Psoas muscle (tissue), 8 donors: ENCODE results near the gene PDE9A. TPM values are rescaled to one million over a fixed set of nuclear protein-coding genes. Genes with fewer than 3 reads are reported as not detected.

Experiments
- ATAC-seq, 4 donors: fragments of 200-7000 bp; cut with Tn5 transposase; one replicate each; pipeline ENCODE4 v1.9.1; 2020; ENCODE audit warnings: moderate library complexity in 3 of 4, mild to moderate bottlenecking in 2 of 4
- DNase-seq, 2 donors: peaks; one replicate each; pipeline ENCODE4 v3.0.0-alpha.2; 2020
- H3K27ac ChIP-seq: fragments of 200-600 bp; one replicate; pipeline ENCODE4 v1.8.0; 2022
- H3K27me3 ChIP-seq, 3 donors: fragments of 200-600 bp in 1 of 3; one replicate each; pipeline versions ENCODE4 v1.6.1 to v1.8.0; 2013 to 2022; ENCODE audit warnings: low read length in 2 of 3, mild to moderate bottlenecking in 2 of 3, moderate library complexity in 1 of 3; ENCODE audit not compliant: insufficient read depth in 3 of 3
- H3K36me3 ChIP-seq, 2 donors: fragments of 200-600 bp in 1 of 2; one replicate each; pipeline versions ENCODE4 v1.6.1 to v1.8.0; 2013 to 2022; ENCODE audit warnings: low read depth in 1 of 2, mild to moderate bottlenecking in 1 of 2, moderate library complexity in 1 of 2; ENCODE audit not compliant: insufficient read depth in 1 of 2
- H3K4me1 ChIP-seq: fragments of 200-600 bp; one replicate; pipeline ENCODE4 v1.8.0; 2022
- H3K4me3 ChIP-seq: fragments of 200-600 bp; one replicate; pipeline ENCODE4 v1.8.0; 2022; ENCODE audit warnings: mild to moderate bottlenecking
- H3K9me3 ChIP-seq: fragments of 200-600 bp; one replicate; pipeline ENCODE4 v1.8.0; 2022
- CTCF ChIP-seq: fragments of 200-600 bp; IDR thresholded peaks from one replicate; pipeline ENCODE4 v1.8.0; 2022; ENCODE audit warnings: antibody characterized with exemption
- WGBS, 3 donors: extraction: QIAGEN DNeasy Blood & Tissue Kit; methylation state at CpG; one replicate each; pipeline versions ENCODE4 v1.1.6 to v1.1.7; 2013; 5-methylcytosine and 5-hydroxymethylcytosine counted together
- intact Hi-C, 2 donors: fragments of 100-400 bp; cut with DNase I; formaldehyde crosslinking; loops; one replicate each; pipeline versions ENCODE4 v1.11.0 to v1.14.2; 2022
- polyA plus RNA-seq, 3 donors: library from polyadenylated mRNA; stranded (reverse); fragments of 200-250 nt; gene quantifications; one replicate each; pipeline ENCODE4 v1.2.3, GENCODE V29; 2013
- total RNA-seq, 4 donors: library from RNA; stranded (reverse); fragmentation: NEBNext Ultra II Directional in 2 of 4; extraction: Animal tissue kit (Norgen Biotek cat#: 25700) in 2 of 4; gene quantifications; one replicate each; pipeline versions ENCODE4 v1.2.1 to v1.2.4, GENCODE V29; 2021 to 2023
- donor health status: healthy with polysubstance abuse.
- donor health status: DM: no; HTN: no; CAD: no; lungs with moderate emphysema.
- donor health status: Bipolar disorder and iron deficiency.
- donor health status: healthy.
- donor health status: DM: yes; HTN: yes; CAD: no.
- donor health status: DM: no; HTN: no; CAD: no.
- donor health status: DM: no; HTN: no; CAD: no.
- donor health status: DM: yes; HTN: yes; CAD: no.

The PDE9A gene
- total and polyA plus RNA-seq, 7 donors, result 1.2 to 4.3 (median 1.8) TPM

GRCh38 chr21:42733874-42734273 lies 80.5 kb downstream of the PDE9A start:
- Histone ChIP-seq H3K4me1 (peaks cover 6% of the 10 kb centered on the region), H3K4me3 (no peak overlapping the region), H3K27ac (no peak overlapping the region), H3K36me3 (no peaks in the 10 kb centered on the region), H3K27me3 (peaks cover 0 to 8% (median 0%) of the 10 kb centered on the region in 3 donors), H3K9me3 (no peaks in the 10 kb centered on the region)
- no peak for ATAC-seq
- DNase-seq, result no peak
- no peak for TF ChIP-seq CTCF
- 87 to 97% (median 95%) methylated on average over 7 of the region's 7 CpGs for WGBS, 3 donors
- intact Hi-C loops, result no loop called here

- no peaks in the 10 kb centered on the region for H3K9me3 ChIP-seq
- TF ChIP-seq CTCF, result no peak
- DNase-seq (no peak), ATAC-seq (no peak)
- intact Hi-C loops, result no loop called here
- H3K27ac ChIP-seq, result no peak overlapping the region
- H3K36me3 ChIP-seq, result no peaks in the 10 kb centered on the region
- peaks cover 8% of the 10 kb centered on the region for H3K4me1 ChIP-seq
- no peak overlapping the region for H3K4me3 ChIP-seq
- WGBS, 3 donors, result 72 to 85% (median 76%) methylated on average over 7 of the region's 7 CpGs
- peaks cover 0 to 10% (median 0%) of the 10 kb centered on the region in 3 donors for H3K27me3 ChIP-seq
Measured at GRCh38 chr21:42734323-42734971, 81.0 kb downstream of the PDE9A start.

- intact Hi-C loops, result no loop called here
- WGBS, 3 donors, result 81 to 98% (median 94%) methylated on average over 8 of the region's 8 CpGs
Measured at GRCh38 chr21:42735061-42735460, 81.6 kb downstream of the PDE9A start.

GRCh38 chr21:42735944-42736343 lies 82.5 kb downstream of the PDE9A start:
- intact Hi-C loops, result no loop called here
- H3K36me3 ChIP-seq, result no peaks in the 10 kb centered on the region
- peaks cover 0 to 13% (median 0%) of the 10 kb centered on the region in 3 donors for H3K27me3 ChIP-seq
- peaks cover 8% of the 10 kb centered on the region for H3K4me1 ChIP-seq
- TF ChIP-seq CTCF, result no peak
- WGBS, 3 donors, result 90 to 92% (median 92%) methylated on average over 10 of the region's 10 CpGs
- no peak overlapping the region for H3K4me3 ChIP-seq
- no peaks in the 10 kb centered on the region for H3K9me3 ChIP-seq
- no peak overlapping the region for H3K27ac ChIP-seq
- DNase-seq (no peak), ATAC-seq (no peak)

More at GRCh38 chr21:42735061-42735460, 81.6 kb downstream of the PDE9A start:
- Histone ChIP-seq H3K27ac (no peak overlapping the region), H3K4me3 (no peak overlapping the region), H3K27me3 (peaks cover 0 to 15% (median 0%) of the 10 kb centered on the region in 3 donors), H3K9me3 (no peaks in the 10 kb centered on the region), H3K4me1 (peaks cover 8% of the 10 kb centered on the region), H3K36me3 (no peaks in the 10 kb centered on the region)
- no peak for TF ChIP-seq CTCF
- DNase-seq, result no peak
- no peak for ATAC-seq
